GM12891 (cell line): ENCODE results near the gene ZCCHC24.

Experiments
- PAX5 ChIP-seq: IDR thresholded peaks from 2 replicates; pipeline ENCODE4 v1.6.1; 2011; ENCODE audit warnings: low read length, moderate library complexity, mild to moderate bottlenecking; ENCODE audit not compliant: insufficient read depth, severe bottlenecking
- POLR2A ChIP-seq: IDR thresholded peaks from 2 replicates; pipeline ENCODE4 v1.6.1; 2011; ENCODE audit warnings: low read depth, low read length, control low read depth
- POLR2AphosphoS5 ChIP-seq: IDR thresholded peaks from 2 replicates; pipeline ENCODE4 v1.6.1; 2011; ENCODE audit warnings: low read depth, low read length, control low read depth
- POU2F2 ChIP-seq: IDR thresholded peaks from 2 replicates; pipeline ENCODE4 v1.6.1; 2011; ENCODE audit warnings: low read depth, mild to moderate bottlenecking, control low read depth, low read length, moderate library complexity
- SPI1 ChIP-seq: IDR thresholded peaks from 2 replicates; pipeline ENCODE4 v1.6.1; 2011; ENCODE audit warnings: low read depth, low read length, control low read depth
- TAF1 ChIP-seq: IDR thresholded peaks from 2 replicates; pipeline ENCODE4 v1.6.1; 2011; ENCODE audit warnings: low read depth, low read length, control low read depth

GRCh38 chr10:79493806-79494205 is 48.4 kb upstream of the ZCCHC24 start:
- TF ChIP-seq POLR2A (no peak), SPI1 (no peak), TAF1 (no peak), POU2F2 (no peak), POLR2AphosphoS5 (no peak), PAX5 (no peak)
